Chondrocyte (in vitro differentiated cells): ENCODE data around the gene KCNMB1. TPM values are rescaled to one million over a fixed set of nuclear protein-coding genes. Genes with fewer than 3 reads are reported as not detected.
A peak's percentile ranks its signal among the peaks of the same experiment; 100 is the strongest.

Experiments used
- DNase-seq: peaks from one replicate; pipeline ENCODE4 v3.0.0; 2021; ENCODE audit warnings: mixed read lengths, low spot score
- H3K27ac Mint-ChIP-seq: one replicate; pipeline ENCODE4 v1.8.0; 2021; ENCODE audit warnings: mild to moderate bottlenecking, moderate library complexity, mixed read lengths; ENCODE audit not compliant: unreplicated experiment
- H3K27me3 Mint-ChIP-seq: 2 replicates; pipeline ENCODE4 v1.8.0; 2021; ENCODE audit warnings: low read depth, mixed read lengths
- H3K36me3 Mint-ChIP-seq: 2 replicates; pipeline ENCODE4 v1.8.0; 2021; ENCODE audit warnings: low read depth, mixed read lengths
- H3K4me1 Mint-ChIP-seq: 2 replicates; pipeline ENCODE4 v1.8.0; 2021; ENCODE audit warnings: low read depth, mild to moderate bottlenecking, mixed read lengths
- H3K4me3 Mint-ChIP-seq: one replicate; pipeline ENCODE4 v1.8.0; 2021; ENCODE audit warnings: mild to moderate bottlenecking, moderate library complexity, mixed read lengths; ENCODE audit not compliant: unreplicated experiment
- H3K9me3 Mint-ChIP-seq: 2 replicates; pipeline ENCODE4 v1.8.0; 2021; ENCODE audit warnings: low read depth, mixed read lengths
- CTCF ChIP-seq: fragments of 200-600 bp; sonication (generic); IDR thresholded peaks from 2 replicates; pipeline ENCODE4 v1.5.0; 2021; ENCODE audit warnings: antibody characterized with exemption, mild to moderate bottlenecking, moderate library complexity
- total RNA-seq: library from RNA; stranded (reverse); gene quantifications from 3 replicates; pipeline ENCODE4 v1.2.1, GENCODE V29; 2021

Gene KCNMB1
- total RNA-seq, 1 donor from 2014 or later = 23.2 TPM

- no peak overlapping the region for H3K27ac Mint-ChIP-seq
- DNase-seq = no peak
- TF ChIP-seq CTCF = no peak
- peaks cover 24% of the 10 kb centered on the region for H3K27me3 Mint-ChIP-seq
- H3K9me3 Mint-ChIP-seq = no peaks in the 10 kb centered on the region
- H3K36me3 Mint-ChIP-seq = no peaks in the 10 kb centered on the region
- peaks cover 13% of the 10 kb centered on the region for H3K4me1 Mint-ChIP-seq
- no peak overlapping the region for H3K4me3 Mint-ChIP-seq
These were observed 34.5 kb upstream of the KCNMB1 start for GRCh38 chr5:170423692-170424091.

- Mint-ChIP-seq H3K9me3 (no peaks in the 10 kb centered on the region), H3K27me3 (peaks cover 32% of the 10 kb centered on the region), H3K36me3 (peaks cover 1% of the 10 kb centered on the region), H3K4me1 (peaks cover 2% of the 10 kb centered on the region), H3K27ac (no peak overlapping the region), H3K4me3 (no peak overlapping the region)
- DNase-seq = no peak
- TF ChIP-seq CTCF = no peak
These were observed 32.7 kb upstream of the KCNMB1 start for GRCh38 chr5:170421826-170422225.

- peak; percentile 90 for TF ChIP-seq CTCF
- no peak overlapping the region for H3K4me3 Mint-ChIP-seq
- H3K36me3 Mint-ChIP-seq = peaks cover 1% of the 10 kb centered on the region
- H3K9me3 Mint-ChIP-seq = no peaks in the 10 kb centered on the region
- peaks cover 2% of the 10 kb centered on the region for H3K4me1 Mint-ChIP-seq
- DNase-seq = no peak
- no peak overlapping the region for H3K27ac Mint-ChIP-seq
- peaks cover 32% of the 10 kb centered on the region for H3K27me3 Mint-ChIP-seq
These were observed 31.7 kb upstream of the KCNMB1 start for GRCh38 chr5:170420806-170421412.

GRCh38 chr5:170419643-170420042, 30.5 kb upstream of the KCNMB1 start:
- no peak for DNase-seq
- TF ChIP-seq CTCF = no peak
- Mint-ChIP-seq H3K36me3 (peaks cover 1% of the 10 kb centered on the region), H3K27me3 (peaks cover 28% of the 10 kb centered on the region), H3K4me1 (peaks cover 2% of the 10 kb centered on the region), H3K27ac (no peak overlapping the region), H3K4me3 (no peak overlapping the region), H3K9me3 (no peaks in the 10 kb centered on the region)

- Mint-ChIP-seq H3K27ac (no peak overlapping the region), H3K9me3 (no peaks in the 10 kb centered on the region), H3K27me3 (peaks cover 24% of the 10 kb centered on the region), H3K36me3 (peaks cover 1% of the 10 kb centered on the region), H3K4me1 (peaks cover 2% of the 10 kb centered on the region), H3K4me3 (no peak overlapping the region)
- TF ChIP-seq CTCF = no peak
- DNase-seq = no peak
These were observed 29.6 kb upstream of the KCNMB1 start for GRCh38 chr5:170418736-170419135.
